Measurements from ENCODE around the gene CLEC2A. TPM values are rescaled to one million over a fixed set of nuclear protein-coding genes. Genes with fewer than 3 reads are reported as not detected.

Gene CLEC2A
- total and polyA plus RNA-seq, 2 experiments from 2014 or later = not detected

GRCh38 chr12:9961901-9962300 is 29.7 kb upstream of the CLEC2A start (continued):
- no peak for TF ChIP-seq JUNB (IDR thresholded peaks at IDR 0.05; ENCODE audit: unreplicated experiment)
- TF ChIP-seq, protein P1, sequence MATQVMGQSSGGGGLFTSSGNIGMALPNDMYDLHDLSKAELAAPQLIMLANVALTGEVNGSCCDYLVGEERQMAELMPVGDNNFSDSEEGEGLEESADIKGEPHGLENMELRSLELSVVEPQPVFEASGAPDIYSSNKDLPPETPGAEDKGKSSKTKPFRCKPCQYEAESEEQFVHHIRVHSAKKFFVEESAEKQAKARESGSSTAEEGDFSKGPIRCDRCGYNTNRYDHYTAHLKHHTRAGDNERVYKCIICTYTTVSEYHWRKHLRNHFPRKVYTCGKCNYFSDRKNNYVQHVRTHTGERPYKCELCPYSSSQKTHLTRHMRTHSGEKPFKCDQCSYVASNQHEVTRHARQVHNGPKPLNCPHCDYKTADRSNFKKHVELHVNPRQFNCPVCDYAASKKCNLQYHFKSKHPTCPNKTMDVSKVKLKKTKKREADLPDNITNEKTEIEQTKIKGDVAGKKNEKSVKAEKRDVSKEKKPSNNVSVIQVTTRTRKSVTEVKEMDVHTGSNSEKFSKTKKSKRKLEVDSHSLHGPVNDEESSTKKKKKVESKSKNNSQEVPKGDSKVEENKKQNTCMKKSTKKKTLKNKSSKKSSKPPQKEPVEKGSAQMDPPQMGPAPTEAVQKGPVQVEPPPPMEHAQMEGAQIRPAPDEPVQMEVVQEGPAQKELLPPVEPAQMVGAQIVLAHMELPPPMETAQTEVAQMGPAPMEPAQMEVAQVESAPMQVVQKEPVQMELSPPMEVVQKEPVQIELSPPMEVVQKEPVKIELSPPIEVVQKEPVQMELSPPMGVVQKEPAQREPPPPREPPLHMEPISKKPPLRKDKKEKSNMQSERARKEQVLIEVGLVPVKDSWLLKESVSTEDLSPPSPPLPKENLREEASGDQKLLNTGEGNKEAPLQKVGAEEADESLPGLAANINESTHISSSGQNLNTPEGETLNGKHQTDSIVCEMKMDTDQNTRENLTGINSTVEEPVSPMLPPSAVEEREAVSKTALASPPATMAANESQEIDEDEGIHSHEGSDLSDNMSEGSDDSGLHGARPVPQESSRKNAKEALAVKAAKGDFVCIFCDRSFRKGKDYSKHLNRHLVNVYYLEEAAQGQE (IDR thresholded peaks at IDR 0.05; ENCODE audit: unreplicated experiment) = no peak
- no peak for TF ChIP-seq POLR2AphosphoS5 (IDR thresholded peaks at IDR 0.05; ENCODE audit: low read depth)
- TF ChIP-seq STAT1 (IDR thresholded peaks at IDR 0.05; ENCODE audit: unreplicated experiment) = no peak
- no peak for TF ChIP-seq ETS1 (IDR thresholded peaks at IDR 0.05)
- TF ChIP-seq ZNF331 (CRISPR knock-in tag; IDR thresholded peaks at IDR 0.05; ENCODE audit: low read depth) = no peak
- TF ChIP-seq CTCF (conservative IDR thresholded peaks at IDR 0.05; ENCODE audit: low read depth in 2 of 2) = no peak
- TF ChIP-seq CREB1 (CRISPR knock-in tag; IDR thresholded peaks at IDR 0.05; ENCODE audit: low read depth) = no peak
- TF ChIP-seq NANOG (IDR thresholded peaks at IDR 0.05; ENCODE audit: borderline replicate concordance) = no peak

GRCh38 chr12:9961106-9961505 is 28.9 kb upstream of the CLEC2A start:
- no peaks in the 10 kb centered on the region for H3K36me3 Mint-ChIP-seq (ENCODE audit: low read depth)
- no peak overlapping the region; the same call in 1 of the 2 replicates for H2AFZ ChIP-seq
- peaks cover 15% of the 10 kb centered on the region for H3K4me1 Mint-ChIP-seq
- H3K27me3 Mint-ChIP-seq (ENCODE audit: insufficient read depth, low read depth, poor library complexity) = peaks cover 2% of the 10 kb centered on the region
- no peaks in the 10 kb centered on the region for H3K79me2 ChIP-seq (replicated peaks; ENCODE audit: insufficient read depth)
- ATAC-seq (no peak), DNase-seq (ENCODE audit: low spot score) (no peak)
- no peaks in the 10 kb centered on the region for H4K20me1 ChIP-seq (replicated peaks; ENCODE audit: insufficient read depth)
- H3K9me3 Mint-ChIP-seq = 0 out of 3 replicates have a peak, but pooled peaks cover 1% of the 10 kb centered on the region
- no peak overlapping the region for H3K4me3 ChIP-seq
- H3K4me1 ChIP-seq (ENCODE audit: insufficient read depth) = peaks cover 7% of the 10 kb centered on the region
- H3K9me2 ChIP-seq (ENCODE audit: insufficient read depth) = 0 out of 2 replicates have a peak, but pooled peaks cover 4% of the 10 kb centered on the region
- no peak overlapping the region for H3K4me2 ChIP-seq
- no peak overlapping the region for H3K27ac ChIP-seq (ENCODE audit: low read depth)
- no peaks in the 10 kb centered on the region for H3K36me3 ChIP-seq (ENCODE audit: insufficient read depth)
- no peaks in the 10 kb centered on the region for H3K27me3 ChIP-seq (ENCODE audit: insufficient read depth)
- no peaks in the 10 kb centered on the region for H3F3A ChIP-seq (replicated peaks; ENCODE audit: low read depth)
- H3K4me3 Mint-ChIP-seq = no peak overlapping the region
- 0 out of 2 replicates have a peak overlapping the region, but pooled peaks have one; percentile 41 for H3K27ac Mint-ChIP-seq
- TF ChIP-seq POLR2AphosphoS5 (IDR thresholded peaks at IDR 0.05; ENCODE audit: low read depth) (no peak), STAT1 (IDR thresholded peaks at IDR 0.05; ENCODE audit: unreplicated experiment) (no peak), CTCF (conservative IDR thresholded peaks at IDR 0.05; ENCODE audit: low read depth in 2 of 2) (no peak), ZNF331 (CRISPR knock-in tag; IDR thresholded peaks at IDR 0.05; ENCODE audit: low read depth) (no peak)
- TF ChIP-seq, protein P2, sequence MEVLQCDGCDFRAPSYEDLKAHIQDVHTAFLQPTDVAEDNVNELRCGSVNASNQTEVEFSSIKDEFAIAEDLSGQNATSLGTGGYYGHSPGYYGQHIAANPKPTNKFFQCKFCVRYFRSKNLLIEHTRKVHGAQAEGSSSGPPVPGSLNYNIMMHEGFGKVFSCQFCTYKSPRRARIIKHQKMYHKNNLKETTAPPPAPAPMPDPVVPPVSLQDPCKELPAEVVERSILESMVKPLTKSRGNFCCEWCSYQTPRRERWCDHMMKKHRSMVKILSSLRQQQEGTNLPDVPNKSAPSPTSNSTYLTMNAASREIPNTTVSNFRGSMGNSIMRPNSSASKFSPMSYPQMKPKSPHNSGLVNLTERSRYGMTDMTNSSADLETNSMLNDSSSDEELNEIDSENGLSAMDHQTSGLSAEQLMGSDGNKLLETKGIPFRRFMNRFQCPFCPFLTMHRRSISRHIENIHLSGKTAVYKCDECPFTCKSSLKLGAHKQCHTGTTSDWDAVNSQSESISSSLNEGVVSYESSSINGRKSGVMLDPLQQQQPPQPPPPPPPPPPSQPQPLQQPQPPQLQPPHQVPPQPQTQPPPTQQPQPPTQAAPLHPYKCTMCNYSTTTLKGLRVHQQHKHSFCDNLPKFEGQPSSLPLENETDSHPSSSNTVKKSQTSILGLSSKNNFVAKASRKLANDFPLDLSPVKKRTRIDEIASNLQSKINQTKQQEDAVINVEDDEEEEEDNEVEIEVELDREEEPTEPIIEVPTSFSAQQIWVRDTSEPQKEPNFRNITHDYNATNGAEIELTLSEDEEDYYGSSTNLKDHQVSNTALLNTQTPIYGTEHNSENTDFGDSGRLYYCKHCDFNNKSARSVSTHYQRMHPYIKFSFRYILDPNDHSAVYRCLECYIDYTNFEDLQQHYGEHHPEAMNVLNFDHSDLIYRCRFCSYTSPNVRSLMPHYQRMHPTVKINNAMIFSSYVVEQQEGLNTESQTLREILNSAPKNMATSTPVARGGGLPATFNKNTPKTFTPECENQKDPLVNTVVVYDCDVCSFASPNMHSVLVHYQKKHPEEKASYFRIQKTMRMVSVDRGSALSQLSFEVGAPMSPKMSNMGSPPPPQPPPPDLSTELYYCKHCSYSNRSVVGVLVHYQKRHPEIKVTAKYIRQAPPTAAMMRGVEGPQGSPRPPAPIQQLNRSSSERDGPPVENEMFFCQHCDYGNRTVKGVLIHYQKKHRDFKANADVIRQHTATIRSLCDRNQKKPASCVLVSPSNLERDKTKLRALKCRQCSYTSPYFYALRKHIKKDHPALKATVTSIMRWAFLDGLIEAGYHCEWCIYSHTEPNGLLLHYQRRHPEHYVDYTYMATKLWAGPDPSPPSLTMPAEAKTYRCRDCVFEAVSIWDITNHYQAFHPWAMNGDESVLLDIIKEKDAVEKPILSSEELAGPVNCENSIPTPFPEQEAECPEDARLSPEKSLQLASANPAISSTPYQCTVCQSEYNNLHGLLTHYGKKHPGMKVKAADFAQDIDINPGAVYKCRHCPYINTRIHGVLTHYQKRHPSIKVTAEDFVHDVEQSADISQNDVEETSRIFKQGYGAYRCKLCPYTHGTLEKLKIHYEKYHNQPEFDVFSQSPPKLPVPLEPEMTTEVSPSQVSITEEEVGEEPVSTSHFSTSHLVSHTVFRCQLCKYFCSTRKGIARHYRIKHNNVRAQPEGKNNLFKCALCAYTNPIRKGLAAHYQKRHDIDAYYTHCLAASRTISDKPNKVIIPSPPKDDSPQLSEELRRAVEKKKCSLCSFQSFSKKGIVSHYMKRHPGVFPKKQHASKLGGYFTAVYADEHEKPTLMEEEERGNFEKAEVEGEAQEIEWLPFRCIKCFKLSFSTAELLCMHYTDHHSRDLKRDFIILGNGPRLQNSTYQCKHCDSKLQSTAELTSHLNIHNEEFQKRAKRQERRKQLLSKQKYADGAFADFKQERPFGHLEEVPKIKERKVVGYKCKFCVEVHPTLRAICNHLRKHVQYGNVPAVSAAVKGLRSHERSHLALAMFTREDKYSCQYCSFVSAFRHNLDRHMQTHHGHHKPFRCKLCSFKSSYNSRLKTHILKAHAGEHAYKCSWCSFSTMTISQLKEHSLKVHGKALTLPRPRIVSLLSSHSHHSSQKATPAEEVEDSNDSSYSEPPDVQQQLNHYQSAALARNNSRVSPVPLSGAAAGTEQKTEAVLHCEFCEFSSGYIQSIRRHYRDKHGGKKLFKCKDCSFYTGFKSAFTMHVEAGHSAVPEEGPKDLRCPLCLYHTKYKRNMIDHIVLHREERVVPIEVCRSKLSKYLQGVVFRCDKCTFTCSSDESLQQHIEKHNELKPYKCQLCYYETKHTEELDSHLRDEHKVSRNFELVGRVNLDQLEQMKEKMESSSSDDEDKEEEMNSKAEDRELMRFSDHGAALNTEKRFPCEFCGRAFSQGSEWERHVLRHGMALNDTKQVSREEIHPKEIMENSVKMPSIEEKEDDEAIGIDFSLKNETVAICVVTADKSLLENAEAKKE (CRISPR knock-in tag; IDR thresholded peaks at IDR 0.05) = no peak
